D721Med (cell line): ENCODE results near the gene TMEM80.

Experiments
- DNase-seq: peaks from one replicate; pipeline ENCODE4 v3.0.0; 2011; ENCODE audit warnings: low spot score; ENCODE audit not compliant: insufficient read length
- FAIRE-seq: peaks from 2 replicates; lab custom pipeline; 2011; peaks lifted over from hg19 to GRCh38; lab: Jason Lieb, UNC
- CTCF ChIP-seq: IDR thresholded peaks from 2 replicates; pipeline ENCODE4 v1.5.1; 2012; ENCODE audit warnings: mild to moderate bottlenecking, control low read depth; ENCODE audit not compliant: insufficient read depth; ENCODE audit errors: missing control alignments

Gene TMEM80

DNA sequence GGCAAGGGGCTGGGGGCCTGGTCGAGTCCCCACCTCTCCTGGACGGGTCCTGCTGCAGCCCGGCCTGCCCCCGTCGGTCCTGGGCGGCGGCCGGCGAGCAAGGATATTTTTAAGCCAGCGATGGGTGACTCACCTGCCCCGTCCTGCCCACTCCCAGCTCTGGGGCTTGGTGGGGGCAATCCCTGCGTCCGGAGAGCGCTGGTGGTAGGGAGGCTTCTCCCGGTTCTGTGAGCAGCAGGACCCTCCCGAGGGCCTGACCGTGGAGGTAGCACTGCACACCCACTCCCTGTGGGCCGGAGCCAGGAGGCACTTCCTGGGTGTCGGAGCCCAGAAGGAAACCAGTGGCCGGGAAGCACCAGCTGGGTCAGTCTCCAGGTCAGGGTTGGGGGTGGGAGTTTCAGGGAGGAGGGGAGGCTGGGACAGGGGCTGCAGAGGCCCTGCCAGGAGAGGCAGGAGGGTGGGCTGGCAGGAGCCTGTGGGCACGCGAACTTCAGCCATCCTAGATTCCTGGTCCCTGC, 10.9 kb downstream of the TMEM80 start:
- no peak for DNase-seq
- no peak for TF ChIP-seq CTCF
- no peak for FAIRE-seq

GRCh38 chr11:706957-707816, 11.6 kb downstream of the TMEM80 start:
- no peak for FAIRE-seq

GRCh38 chr11:707817-708420, 12.3 kb downstream of the TMEM80 start:
- DNase-seq (no peak), FAIRE-seq (no peak)

More at GRCh38 chr11:706957-707816, 11.6 kb downstream of the TMEM80 start:
- DNase-seq = no peak
- no peak for TF ChIP-seq CTCF

GRCh38 chr11:708511-708910, 12.9 kb downstream of the TMEM80 start:
- TF ChIP-seq CTCF = no peak
- DNase-seq (no peak), FAIRE-seq (no peak)

More at GRCh38 chr11:707817-708420, 12.3 kb downstream of the TMEM80 start:
- no peak for TF ChIP-seq CTCF

- TF ChIP-seq CTCF = no peak
- FAIRE-seq (no peak), DNase-seq (no peak)
Measured at GRCh38 chr11:709109-709997, 13.7 kb downstream of the TMEM80 start.

DNA sequence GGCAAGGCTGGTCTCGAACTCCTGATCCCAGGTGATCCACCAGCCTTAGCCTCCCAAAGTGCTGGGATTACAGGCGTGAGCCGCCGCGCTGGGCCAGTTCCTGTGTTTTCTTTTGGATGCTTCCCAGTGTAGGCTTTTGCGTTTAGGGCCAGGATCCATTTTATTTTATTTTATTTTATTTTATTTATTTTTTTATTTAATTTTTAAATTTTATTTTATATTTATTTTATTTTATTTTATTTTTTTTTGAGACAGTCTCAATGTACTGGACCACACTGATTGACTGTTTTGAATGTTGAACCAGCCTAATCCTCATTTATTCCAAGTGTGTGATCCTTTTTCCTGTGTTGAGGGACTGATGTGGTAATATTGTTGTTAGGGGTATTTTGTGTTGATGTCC, 18.8 kb downstream of the TMEM80 start:
- TF ChIP-seq CTCF = no peak
- no peak for FAIRE-seq
- DNase-seq = no peak
